Suprapubic skin (tissue), 4 donors: ENCODE results near the gene SOWAHC. TPM values are rescaled to one million over a fixed set of nuclear protein-coding genes. Genes with fewer than 3 reads are reported as not detected.

ENCODE experiments used
- DNase-seq, 2 donors: peaks; one replicate each; pipeline ENCODE4 v3.0.0-alpha.2; 2019; ENCODE audit warnings: low spot score in 2 of 2
- H3K27ac ChIP-seq: fragments of 200-600 bp; sonication (generic); one replicate; pipeline ENCODE4 v1.5.1; 2019
- H3K27me3 ChIP-seq: fragments of 200-600 bp; sonication (generic); one replicate; pipeline ENCODE4 v1.5.1; 2019
- H3K36me3 ChIP-seq: fragments of 200-600 bp; sonication (generic); one replicate; pipeline ENCODE4 v1.5.1; 2019
- H3K4me1 ChIP-seq: fragments of 200-600 bp; sonication (generic); one replicate; pipeline ENCODE4 v1.5.1; 2019
- H3K4me3 ChIP-seq: fragments of 200-600 bp; sonication (generic); one replicate; pipeline ENCODE4 v1.5.1; 2019; ENCODE audit warnings: mild to moderate bottlenecking
- H3K9me3 ChIP-seq: fragments of 200-600 bp; sonication (generic); one replicate; pipeline ENCODE4 v1.5.1; 2019
- CTCF ChIP-seq, 2 donors: fragments of 200-600 bp in 1 of 2; fragments of 450-650 bp in 1 of 2; sonication (generic) in 1 of 2; IDR thresholded peaks; one replicate each; pipeline ENCODE4 v1.5.1; 2016 to 2019; ENCODE audit warnings: antibody characterized with exemption in 2 of 2, mild to moderate bottlenecking in 1 of 2, moderate library complexity in 1 of 2
- EP300 ChIP-seq: sonication (generic); formaldehyde crosslinking; IDR thresholded peaks from one replicate; pipeline ENCODE4 v1.6.1; 2017; ENCODE audit warnings: antibody characterized with exemption
- POLR2A ChIP-seq, 2 donors: fragments of 450-650 bp; IDR thresholded peaks; one replicate each; pipeline ENCODE4 v1.6.1; 2017; ENCODE audit warnings: antibody characterized with exemption in 2 of 2, mild to moderate bottlenecking in 2 of 2, moderate library complexity in 2 of 2
- POLR2AphosphoS5 ChIP-seq, 3 donors: sonication (generic); formaldehyde crosslinking; IDR thresholded peaks; one replicate each; pipeline ENCODE4 v1.6.1; 2017; ENCODE audit warnings: antibody characterized with exemption in 3 of 3
- WGBS: methylation state at CpG from one replicate; pipeline ENCODE4 v1.1.5; 2018; 5-methylcytosine and 5-hydroxymethylcytosine counted together
- total RNA-seq, 4 donors: library from RNA; depleted of rRNA; stranded (reverse); fragments of >200 nt; gene quantifications; one replicate each; pipeline ENCODE4 v1.1.0, GENCODE V29; 2016

The SOWAHC gene
- total RNA-seq, 4 donors from 2014 or later, result 42.8 to 59.7 (median 57.1) TPM

- no peaks in the 10 kb centered on the region for H3K9me3 ChIP-seq
- peak overlapping the region; percentile 99 for H3K27ac ChIP-seq
- DNase-seq, result peak in 1 of 2 donors; percentile 83
- H3K27me3 ChIP-seq, result no peaks in the 10 kb centered on the region
- H3K36me3 ChIP-seq, result no peaks in the 10 kb centered on the region
- H3K4me3 ChIP-seq, result peak overlapping the region; percentile 84
- WGBS, result under 1% methylated on average over 46 of the region's 82 CpGs
- TF ChIP-seq POLR2AphosphoS5 (IDR thresholded peaks at IDR 0.05) (peak in 1 of 3 donors; percentile 26), POLR2A (IDR thresholded peaks at IDR 0.05) (peak in 1 of 2 donors; percentile 39), CTCF (IDR thresholded peaks at IDR 0.05) (no peak)
- H3K4me1 ChIP-seq, result peaks cover 69% of the 10 kb centered on the region
Measured at GRCh38 chr2:109613081-109613921, 863 bp upstream of the SOWAHC start.

GRCh38 chr2:109614715-109615636 lies 812 bp downstream of the SOWAHC start:
- H3K9me3 ChIP-seq, result no peaks in the 10 kb centered on the region
- H3K4me3 ChIP-seq, result peak overlapping the region; percentile 84
- peaks cover 63% of the 10 kb centered on the region for H3K4me1 ChIP-seq
- peak; percentile 72 to 82 for DNase-seq
- no peak for TF ChIP-seq POLR2AphosphoS5 (IDR thresholded peaks at IDR 0.05)
- no peak for TF ChIP-seq CTCF (IDR thresholded peaks at IDR 0.05)
- H3K27ac ChIP-seq, result peak overlapping the region; percentile 99
- H3K36me3 ChIP-seq, result no peaks in the 10 kb centered on the region
- WGBS, result 13% methylated on average over 27 of the region's 90 CpGs
- no peaks in the 10 kb centered on the region for H3K27me3 ChIP-seq

DNA sequence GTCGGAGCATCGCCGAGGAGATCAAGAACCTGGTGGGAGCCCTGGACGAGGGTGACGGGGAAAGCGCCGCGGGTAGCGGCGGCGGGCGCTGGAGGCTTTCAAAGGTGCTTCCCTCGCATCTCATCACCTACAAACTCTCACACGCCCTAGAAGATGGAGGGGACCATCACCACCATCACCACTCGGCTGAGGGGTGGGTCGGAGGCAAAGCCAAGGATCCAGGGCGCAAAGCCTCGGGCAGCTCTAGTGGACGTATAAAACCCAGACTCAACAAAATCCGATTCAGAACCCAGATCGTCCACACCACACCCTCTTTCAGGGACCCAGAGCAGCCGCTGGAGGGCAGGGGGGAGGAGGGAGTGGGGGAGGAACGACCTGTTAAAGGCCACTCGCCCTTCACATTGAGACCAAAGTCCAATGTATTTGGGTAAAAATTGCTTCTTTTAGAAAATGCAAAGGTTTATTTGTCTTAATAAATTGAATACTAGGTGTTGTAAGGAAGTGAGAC lies 1.5 kb downstream of the SOWAHC start:
- peaks cover 62% of the 10 kb centered on the region for H3K4me1 ChIP-seq
- H3K27ac ChIP-seq, result peak overlapping the region; percentile 99
- peak overlapping the region; percentile 84 for H3K4me3 ChIP-seq
- DNase-seq, result no peak
- H3K36me3 ChIP-seq, result no peaks in the 10 kb centered on the region
- 27% methylated on average over 21 of the region's 24 CpGs for WGBS
- H3K9me3 ChIP-seq, result no peaks in the 10 kb centered on the region
- no peaks in the 10 kb centered on the region for H3K27me3 ChIP-seq
- no peak for TF ChIP-seq POLR2A (IDR thresholded peaks at IDR 0.05)
- peak in 1 of 2 donors; percentile 16 for TF ChIP-seq CTCF (IDR thresholded peaks at IDR 0.05)

DNA sequence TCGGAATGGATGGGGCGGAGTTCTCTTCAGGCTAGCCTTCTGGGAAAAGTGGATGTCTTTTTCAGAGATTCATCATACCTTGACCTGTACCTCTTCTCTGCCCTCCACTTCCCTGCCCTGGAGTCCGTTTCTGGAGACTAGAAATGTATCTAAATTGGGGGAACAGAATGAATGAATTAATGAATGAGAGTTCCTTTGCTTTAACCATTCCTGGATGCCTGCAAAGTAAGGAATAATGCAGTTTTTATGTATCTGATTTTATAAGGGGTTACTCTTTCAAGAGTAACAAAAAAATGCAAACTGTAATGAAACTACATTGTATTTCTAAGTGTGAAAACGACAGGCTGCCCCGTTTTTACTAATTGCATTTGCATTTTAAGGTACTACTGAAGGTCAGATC lies 2.0 kb downstream of the SOWAHC start:
- no peaks in the 10 kb centered on the region for H3K36me3 ChIP-seq
- no peak for DNase-seq
- no peaks in the 10 kb centered on the region for H3K27me3 ChIP-seq
- 54% methylated on average over 5 of the region's 5 CpGs for WGBS
- peak overlapping the region; percentile 84 for H3K4me3 ChIP-seq
- peaks cover 57% of the 10 kb centered on the region for H3K4me1 ChIP-seq
- no peaks in the 10 kb centered on the region for H3K9me3 ChIP-seq
- H3K27ac ChIP-seq, result no peak overlapping the region
- TF ChIP-seq EP300 (no peak), CTCF (IDR thresholded peaks at IDR 0.05) (no peak), POLR2AphosphoS5 (IDR thresholded peaks at IDR 0.05) (no peak), POLR2A (IDR thresholded peaks at IDR 0.05) (no peak)
